ENCODE results near the gene SNX8. TPM values are rescaled to one million over a fixed set of nuclear protein-coding genes. Genes with fewer than 3 reads are reported as not detected.

Gene SNX8
- total and polyA plus RNA-seq, 2 of the 8 experiments (the other 6 are each of a cell fraction or from before 2014, with no cell fraction given), result 46.2 to 70.8 TPM

DNA sequence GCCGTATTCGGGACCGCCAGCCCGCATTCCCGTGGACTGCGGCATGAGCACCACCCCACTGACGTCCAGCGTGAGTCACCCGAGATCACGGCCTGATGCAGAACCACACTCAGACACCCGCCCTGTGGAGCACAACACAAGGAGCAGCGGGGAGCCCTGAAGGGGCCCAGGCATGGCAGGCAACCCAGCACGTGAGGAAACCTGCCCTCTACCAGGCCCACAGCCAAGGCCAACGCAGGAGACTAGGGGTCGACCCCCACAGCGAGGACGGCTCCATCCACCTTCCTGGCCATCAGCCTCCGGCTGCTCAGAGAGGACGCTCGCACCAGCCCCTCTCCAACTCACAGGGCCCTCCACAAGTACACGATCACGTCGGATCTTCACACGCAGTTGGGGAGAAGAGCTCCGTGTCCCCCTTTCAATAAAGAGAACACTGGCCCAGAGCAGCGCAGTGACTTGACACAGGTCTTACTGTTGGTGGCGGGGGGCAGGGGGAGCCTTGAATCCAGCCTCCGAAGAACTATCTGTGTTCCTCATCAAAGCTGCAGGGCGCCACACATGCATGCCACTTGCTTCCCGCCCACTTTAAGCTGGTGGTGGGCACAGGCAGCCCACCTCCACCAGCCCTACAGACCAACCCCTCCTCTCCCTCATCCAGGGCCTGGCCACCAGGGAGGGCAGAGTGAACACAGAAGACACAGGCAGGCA is 103.5 kb downstream of the SNX8 start:
- Histone ChIP-seq H3K23me2 (ENCODE audit: low read depth, low read length) (no peaks in the 10 kb centered on the region), H3K27me3 (replicated peaks in 1 of 4; ENCODE audit: control insufficient read depth in 3 of 4, extremely low read depth in 1 of 4, insufficient read depth in 3 of 4, low read length in 3 of 4) (no peaks in the 10 kb centered on the region), H3K9me3 (ENCODE audit: insufficient read depth in 2 of 2, low read depth in 1 of 2, low read length in 1 of 2) (no peaks in the 10 kb centered on the region), H3K56ac (replicated peaks; ENCODE audit: insufficient read length, low read depth, low read length) (no peak overlapping the region), H3K79me2 (ENCODE audit: control insufficient read depth in 1 of 2, insufficient read depth in 2 of 2, low read length in 2 of 2) (no peaks in the 10 kb centered on the region), H3K14ac (ENCODE audit: insufficient read length) (no peak overlapping the region), H4K20me1 (replicated peaks in 1 of 2; ENCODE audit: control insufficient read depth in 1 of 2, insufficient read depth in 2 of 2, low read length in 2 of 2) (peaks cover 3 to 26% of the 10 kb centered on the region in 2 experiments), H2AK5ac (ENCODE audit: low read depth, low read length) (no peak overlapping the region), H3K4ac (replicated peaks; ENCODE audit: insufficient read length, low read depth, low read length) (no peak overlapping the region), H2BK120ac (replicated peaks; ENCODE audit: low read depth, low read length) (no peak overlapping the region), H2BK5ac (ENCODE audit: low read depth, low read length) (no peak overlapping the region), H3K4me2 (ENCODE audit: insufficient read depth in 1 of 2, low read depth in 2 of 2, low read length in 2 of 2) (no peak overlapping the region), H3K27ac (ENCODE audit: low read depth, low read length) (no peak overlapping the region), H3K4me1 (replicated peaks in 1 of 4; ENCODE audit: control insufficient read depth in 3 of 4, insufficient read depth in 4 of 4, low read length in 3 of 4) (no peaks in the 10 kb centered on the region), H3K79me1 (ENCODE audit: low read depth, low read length) (no peaks in the 10 kb centered on the region), H3K23ac (ENCODE audit: insufficient read length) (no peak overlapping the region), H3K9ac (replicated peaks in 1 of 4; ENCODE audit: extremely low read depth in 1 of 4, low read depth in 3 of 4, low read length in 3 of 4) (no peak overlapping the region), H4K5ac (ENCODE audit: insufficient read length, low read depth, low read length) (no peak overlapping the region), H3K18ac (ENCODE audit: extremely low read depth, low read length) (no peak overlapping the region), H2BK20ac (ENCODE audit: low read length) (no peak overlapping the region), H4K8ac (ENCODE audit: extremely low read depth, insufficient read depth, low read length) (no peak overlapping the region), H3K36me3 (ENCODE audit: control insufficient read depth in 2 of 4, insufficient read depth in 4 of 4, low read length in 3 of 4) (peaks cover 8 to 51% (median 29%) of the 10 kb centered on the region in 4 experiments; a peak in 6 of 8 replicates), H2BK12ac (ENCODE audit: low read depth, low read length) (no peak overlapping the region), H2BK15ac (ENCODE audit: low read length) (no peak overlapping the region), H3K4me3 (ENCODE audit: extremely low read depth in 1 of 4, insufficient read depth in 2 of 4, low read depth in 3 of 4, low read length in 4 of 4) (no peak overlapping the region), H4K91ac (replicated peaks; ENCODE audit: insufficient read length, low read length) (no peak overlapping the region), H2AFZ (ENCODE audit: low read length) (no peak overlapping the region)
- DNase-seq (ENCODE audit: low read depth in 1 of 2, low spot score in 2 of 2) (no peak), FAIRE-seq (no peak)
- ChIA-PET CTCF (ENCODE audit: partially characterized antibody) (interaction anchor here (1.3 to 1.8 kb wide), 9 partner anchors 15 to 173 kb away, joined by 3 to 7 read pairs (median 5); no protein-coding TSS in a partner anchor), POLR2A (ENCODE audit: partially characterized antibody) (interaction anchor here (0.6 kb wide), 1 partner anchor 542 kb away, joined by 3 read pairs; no protein-coding TSS in a partner anchor)
- WGBS, 2 experiments (ENCODE audit: extremely low coverage in 1 of 2, insufficient coverage in 1 of 2, insufficient read length in 1 of 2, insufficient replicate concordance in 2 of 2, low coverage in 1 of 2, low lambda C conversion rate in 2 of 2, missing lambda C conversion rate in 1 of 2), result 96% methylated on average over 27 of the region's 30 CpGs; no CpG with 5 or more reads in 1 of the 2 experiments
- TF ChIP-seq HDAC2 (IDR thresholded peaks at IDR 0.05; ENCODE audit: borderline replicate concordance in 1 of 2, low read depth in 2 of 2, low read length in 2 of 2) (no peak), RFX5 (IDR thresholded peaks at IDR 0.05; ENCODE audit: borderline replicate concordance, low read depth, low read length) (no peak), KDM1A (IDR thresholded peaks at IDR 0.05; ENCODE audit: borderline replicate concordance, low read length) (no peak), EP300 (IDR thresholded peaks at IDR 0.05; ENCODE audit: borderline replicate concordance in 1 of 2, low read depth in 2 of 2, low read length in 2 of 2) (no peak), TCF12 (IDR thresholded peaks at IDR 0.05; ENCODE audit: low read depth, low read length) (no peak), ATF2 (IDR thresholded peaks at IDR 0.05; ENCODE audit: low read length) (no peak), SP1 (IDR thresholded peaks at IDR 0.05; ENCODE audit: low read depth, low read length) (no peak), MAFK (IDR thresholded peaks at IDR 0.05; ENCODE audit: low read depth, low read length) (no peak)
- TF ChIP-seq, protein P1, sequence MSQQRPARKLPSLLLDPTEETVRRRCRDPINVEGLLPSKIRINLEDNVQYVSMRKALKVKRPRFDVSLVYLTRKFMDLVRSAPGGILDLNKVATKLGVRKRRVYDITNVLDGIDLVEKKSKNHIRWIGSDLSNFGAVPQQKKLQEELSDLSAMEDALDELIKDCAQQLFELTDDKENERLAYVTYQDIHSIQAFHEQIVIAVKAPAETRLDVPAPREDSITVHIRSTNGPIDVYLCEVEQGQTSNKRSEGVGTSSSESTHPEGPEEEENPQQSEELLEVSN (IDR thresholded peaks at IDR 0.05), result no peak
